Measurements from ENCODE around the gene USP17L20. TPM values are rescaled to one million over a fixed set of nuclear protein-coding genes. Genes with fewer than 3 reads are reported as not detected.
A peak's percentile ranks its signal among the peaks of the same experiment; 100 is the strongest.
"Not testable (repeated sequence)": the region's sequence is repeated elsewhere in the genome, so short reads cannot be mapped to it uniquely, and the experiment has no call there.

Gene USP17L20
- total and polyA plus RNA-seq, 5 experiments from 2014 or later = not detected

DNA sequence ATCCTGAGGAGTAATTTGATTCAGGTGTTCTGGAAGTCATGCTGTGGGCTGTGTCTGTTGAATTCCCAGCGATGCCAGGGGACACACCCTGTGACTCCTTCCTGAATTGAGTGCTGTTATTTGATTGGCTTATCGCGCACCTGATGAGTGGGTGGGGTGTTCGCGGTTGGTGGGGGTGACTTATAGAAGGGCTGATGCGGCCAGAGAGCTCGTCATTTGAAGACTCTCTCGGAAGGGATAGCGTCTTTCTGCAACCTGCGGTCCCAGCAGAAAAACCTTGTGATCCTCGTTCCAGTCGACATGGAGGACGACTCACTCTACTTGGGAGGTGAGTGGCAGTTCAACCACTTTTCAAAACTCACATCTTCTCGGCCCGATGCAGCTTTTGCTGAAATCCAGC, 9.4 kb downstream of the USP17L20 start, which contains the start of gene USP17L22:
Gene USP17L22, plus strand, starts transcription at position 301 of the 400 bp plus-strand sequence. Its CDS starts 0 bp downstream, at position 301.
- H3K27me3 Mint-ChIP-seq, H3K27ac Mint-ChIP-seq, DNase-seq, ATAC-seq, H3K4me1 Mint-ChIP-seq, H3K9me3 Mint-ChIP-seq, H3K36me3 Mint-ChIP-seq, H3K4me3 Mint-ChIP-seq, POLR2A ChIA-PET: not testable (repeated sequence)

- H3K27me3 Mint-ChIP-seq, H3K36me3 Mint-ChIP-seq, H3K4me1 Mint-ChIP-seq, H3K9me3 Mint-ChIP-seq, H3K27ac Mint-ChIP-seq, POLR2A ChIA-PET, ATAC-seq, H3K4me3 Mint-ChIP-seq: not testable (repeated sequence)
- DNase-seq = peak in 6 of 10 donors; percentile 0 to 70 (median 15)
Measured at GRCh38 chr4:9271719-9272118, 13.8 kb downstream of the USP17L20 start.

Other genes starting within 250 kb of the USP17L20 start
- not detected for gene FAM90A26, start 87.7 kb upstream of the USP17L20 start, total RNA-seq
- gene FAM90A26, start 87.7 kb upstream of the USP17L20 start, polyA plus RNA-seq = not detected
- gene USP17L10, start 47.5 kb upstream of the USP17L20 start, total RNA-seq = not detected
- gene USP17L10, start 47.5 kb upstream of the USP17L20 start, polyA plus RNA-seq = not detected
- gene USP17L11, start 42.7 kb upstream of the USP17L20 start, total RNA-seq = not detected
- not detected for gene USP17L11, start 42.7 kb upstream of the USP17L20 start, polyA plus RNA-seq
- gene USP17L12, start 38.0 kb upstream of the USP17L20 start, total RNA-seq = not detected
- not detected for gene USP17L12, start 38.0 kb upstream of the USP17L20 start, polyA plus RNA-seq
- not detected for gene USP17L13, start 33.2 kb upstream of the USP17L20 start, total RNA-seq
- not detected for gene USP17L13, start 33.2 kb upstream of the USP17L20 start, polyA plus RNA-seq
- gene USP17L15, start 23.7 kb upstream of the USP17L20 start, total RNA-seq = not detected
- not detected for gene USP17L15, start 23.7 kb upstream of the USP17L20 start, polyA plus RNA-seq
- not detected for gene USP17L17, start 14.2 kb upstream of the USP17L20 start, total RNA-seq
- not detected for gene USP17L17, start 14.2 kb upstream of the USP17L20 start, polyA plus RNA-seq
- not detected for gene USP17L18, start 9.5 kb upstream of the USP17L20 start, total RNA-seq
- not detected for gene USP17L18, start 9.5 kb upstream of the USP17L20 start, polyA plus RNA-seq
- not detected for gene USP17L19, start 4.7 kb upstream of the USP17L20 start, total RNA-seq
- not detected for gene USP17L19, start 4.7 kb upstream of the USP17L20 start, polyA plus RNA-seq
- not detected for gene USP17L21, start 4.7 kb downstream of the USP17L20 start, total RNA-seq
- gene USP17L21, start 4.7 kb downstream of the USP17L20 start, polyA plus RNA-seq = not detected
- gene USP17L22, start 9.5 kb downstream of the USP17L20 start, total RNA-seq = not detected
- gene USP17L22, start 9.5 kb downstream of the USP17L20 start, polyA plus RNA-seq = not detected
- not detected for gene USP17L24, start 67.0 kb downstream of the USP17L20 start, total RNA-seq
- not detected for gene USP17L24, start 67.0 kb downstream of the USP17L20 start, polyA plus RNA-seq
- gene USP17L25, start 71.8 kb downstream of the USP17L20 start, total RNA-seq = not detected
- gene USP17L25, start 71.8 kb downstream of the USP17L20 start, polyA plus RNA-seq = not detected
- gene USP17L26, start 76.5 kb downstream of the USP17L20 start, total RNA-seq = not detected
- not detected for gene USP17L26, start 76.5 kb downstream of the USP17L20 start, polyA plus RNA-seq
- gene USP17L5, start 81.3 kb downstream of the USP17L20 start, total RNA-seq = not detected
- not detected for gene USP17L5, start 81.3 kb downstream of the USP17L20 start, polyA plus RNA-seq
- not detected for gene USP17L27, start 86.0 kb downstream of the USP17L20 start, total RNA-seq
- gene USP17L27, start 86.0 kb downstream of the USP17L20 start, polyA plus RNA-seq = not detected
- gene USP17L28, start 90.8 kb downstream of the USP17L20 start, total RNA-seq = not detected
- gene USP17L28, start 90.8 kb downstream of the USP17L20 start, polyA plus RNA-seq = not detected
- not detected for gene USP17L29, start 95.5 kb downstream of the USP17L20 start, total RNA-seq
- not detected for gene USP17L29, start 95.5 kb downstream of the USP17L20 start, polyA plus RNA-seq
- gene USP17L30, start 105.0 kb downstream of the USP17L20 start, total RNA-seq = not detected
- not detected for gene USP17L30, start 105.0 kb downstream of the USP17L20 start, polyA plus RNA-seq
- gene DEFB131A, start 186.3 kb downstream of the USP17L20 start, total RNA-seq = not detected
- not detected for gene DEFB131A, start 186.3 kb downstream of the USP17L20 start, polyA plus RNA-seq